ENCODE results near the gene SLC41A3.

SLC41A3 gene

DNA sequence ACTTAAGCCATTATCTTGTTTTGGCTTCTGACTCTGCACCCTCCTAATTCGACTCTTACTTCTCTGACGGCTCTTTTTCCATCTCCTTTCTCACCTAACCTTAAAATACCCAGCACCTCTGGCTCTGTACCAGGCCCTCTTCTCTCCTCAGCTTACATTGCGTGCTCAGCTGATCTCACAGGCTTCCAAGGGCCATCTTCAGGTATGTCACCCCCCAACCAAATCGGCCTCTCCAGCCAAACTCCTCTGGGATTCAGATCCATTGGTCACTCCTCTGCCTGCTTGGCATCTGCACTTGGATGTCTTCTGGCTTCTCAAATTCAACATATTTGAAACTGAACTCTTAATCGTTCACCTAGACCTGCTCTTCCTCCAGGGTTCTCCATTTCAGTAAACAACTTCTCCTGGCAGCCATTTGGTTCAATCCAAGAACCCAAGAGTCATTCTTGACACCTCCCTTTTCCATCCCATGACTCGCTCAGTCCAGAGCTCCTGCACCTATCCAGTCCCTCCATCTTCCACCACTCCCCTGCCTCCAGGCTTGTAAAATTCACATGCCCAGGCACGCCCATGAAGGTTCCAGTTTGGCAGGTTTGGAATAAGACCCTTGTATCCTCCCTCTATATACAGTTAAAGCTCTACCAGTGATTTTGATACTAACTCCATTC is 35.2 kb upstream of the SLC41A3 start:
- DNase-seq = no peak

- DNase-seq = no peak
Observed at GRCh38 chr3:126118591-126118990, 34.7 kb upstream of the SLC41A3 start.

DNA sequence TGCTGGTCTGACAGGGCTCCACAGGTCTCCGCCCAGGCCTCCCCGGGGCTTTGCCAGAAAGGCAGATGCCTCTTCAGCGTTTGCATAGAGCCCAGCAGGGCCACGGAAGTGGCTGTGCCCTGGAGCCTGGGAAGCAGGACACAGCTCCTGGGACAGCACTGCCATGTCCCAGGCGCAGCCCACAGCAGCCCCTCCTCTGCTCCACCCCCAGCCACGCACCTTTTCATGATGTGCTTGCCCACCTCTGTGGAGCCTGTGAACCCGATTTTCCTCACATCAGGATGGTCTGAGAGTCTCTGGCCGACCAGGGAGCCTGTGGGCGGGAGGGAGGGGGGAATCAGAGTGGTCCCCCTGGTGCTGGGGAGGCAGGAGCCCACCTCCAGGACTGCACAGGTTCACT is 33.9 kb upstream of the SLC41A3 start:
- no peak for DNase-seq

DNA sequence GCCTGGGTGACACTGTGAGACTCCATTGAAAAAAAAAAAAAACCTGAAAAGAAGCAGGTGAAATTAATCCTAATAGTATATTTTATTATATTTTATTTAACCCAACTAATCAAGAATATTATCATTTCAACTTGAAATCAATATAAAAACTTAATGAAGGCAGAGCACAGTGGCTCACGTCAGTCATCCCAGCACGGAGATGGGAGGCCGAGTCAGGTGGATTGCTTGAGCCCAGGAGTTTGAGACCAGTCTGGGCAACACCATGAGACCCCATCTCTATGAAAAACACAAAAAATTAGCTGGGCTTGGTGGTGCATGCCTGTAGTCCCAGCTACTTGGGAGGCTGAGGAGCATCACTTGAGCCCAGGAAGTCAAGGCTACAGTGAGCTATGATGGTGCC is 33.3 kb upstream of the SLC41A3 start:
- DNase-seq = no peak

- no peak for DNase-seq
Observed at GRCh38 chr3:126116526-126116925, 32.6 kb upstream of the SLC41A3 start.

- DNase-seq = no peak
Observed at GRCh38 chr3:126114443-126115386, 30.8 kb upstream of the SLC41A3 start.

- no peak for DNase-seq
Observed at GRCh38 chr3:126113733-126114442, 30.0 kb upstream of the SLC41A3 start.

GRCh38 chr3:126113238-126113555 is 29.3 kb upstream of the SLC41A3 start:
- DNase-seq = no peak

DNA sequence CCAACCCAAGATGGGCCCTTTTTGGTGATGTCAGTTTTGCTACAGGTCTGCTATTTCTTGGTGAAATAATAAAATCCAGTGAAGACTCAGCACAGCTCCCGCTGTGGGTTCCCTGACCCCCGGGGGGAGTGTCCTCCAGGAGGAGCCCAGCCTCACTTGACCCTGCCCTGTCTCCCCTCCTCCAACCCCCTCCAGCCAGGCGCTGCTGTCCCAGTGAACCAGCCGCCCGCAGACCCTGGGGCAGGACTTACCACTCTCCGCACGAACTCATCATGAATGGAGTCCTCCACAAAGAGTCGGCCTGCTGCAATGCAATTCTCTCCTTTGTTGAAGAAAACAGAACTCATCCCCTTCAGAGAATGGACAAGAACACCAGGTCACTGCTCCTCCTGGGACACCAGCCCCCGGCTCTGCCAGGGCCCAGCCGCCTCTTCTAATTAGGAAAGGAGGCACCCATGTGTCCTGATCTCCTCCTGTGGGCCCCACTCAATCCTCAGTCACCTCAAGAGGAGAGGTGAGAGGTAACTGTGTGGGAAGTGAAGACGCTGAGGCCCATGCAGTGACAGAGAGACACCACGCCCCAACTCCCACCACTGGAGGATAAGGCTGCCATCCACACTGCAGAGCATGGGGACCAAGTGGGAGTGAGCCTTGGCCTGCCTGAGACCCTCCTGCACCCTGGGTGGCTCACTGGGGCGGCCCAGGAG is 28.8 kb upstream of the SLC41A3 start:
- DNase-seq = no peak

DNA sequence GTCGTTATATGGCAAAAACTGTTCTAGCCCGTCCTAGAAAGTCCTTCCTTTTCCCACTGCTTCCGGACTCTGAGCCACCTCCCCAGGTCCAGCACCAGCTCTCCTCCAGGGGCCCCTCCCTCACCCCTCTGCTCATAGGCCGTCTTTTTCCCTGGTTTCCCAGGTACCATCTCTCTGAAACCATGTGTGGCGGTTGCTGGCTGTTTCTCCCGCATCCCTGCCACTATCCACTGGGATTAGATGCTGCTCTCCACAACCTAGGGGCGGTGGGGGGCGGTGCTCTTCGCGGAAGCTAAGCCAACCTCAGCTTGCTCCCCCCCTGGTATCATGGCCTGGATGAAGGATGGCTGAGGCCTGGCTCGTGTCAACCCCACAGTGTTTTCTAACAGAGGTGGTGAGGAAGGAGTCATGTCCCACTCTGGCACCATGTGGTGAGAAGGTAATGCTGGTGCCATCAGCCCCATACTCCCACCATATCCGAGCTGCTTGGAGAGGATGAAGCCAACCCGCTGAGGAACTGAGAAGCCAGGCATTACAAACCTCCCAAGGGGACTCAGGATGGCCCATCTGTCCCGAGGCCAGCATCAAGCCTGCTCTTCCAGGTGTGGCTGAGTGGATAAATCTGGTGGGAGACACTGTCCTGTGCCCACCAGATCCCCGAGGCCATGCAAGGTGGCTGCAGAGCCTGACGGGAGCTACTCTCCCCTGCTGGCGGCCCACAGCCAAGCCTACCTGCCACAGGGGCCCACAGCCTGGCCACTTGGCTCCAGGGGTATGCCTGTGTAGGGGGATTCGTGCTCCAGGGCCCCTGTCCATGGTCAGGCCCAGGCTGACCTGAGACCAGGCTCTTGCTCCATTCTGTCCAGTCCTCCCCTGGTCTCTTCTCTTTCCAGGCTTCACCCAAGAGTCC is 27.9 kb upstream of the SLC41A3 start:
- no peak for DNase-seq

- DNase-seq = no peak
Observed at GRCh38 chr3:126111126-126111551, 27.2 kb upstream of the SLC41A3 start.

GRCh38 chr3:126110431-126111125 is 26.7 kb upstream of the SLC41A3 start:
- DNase-seq = no peak

- DNase-seq = no peak
Observed at GRCh38 chr3:126109880-126110235, 25.9 kb upstream of the SLC41A3 start.

DNA sequence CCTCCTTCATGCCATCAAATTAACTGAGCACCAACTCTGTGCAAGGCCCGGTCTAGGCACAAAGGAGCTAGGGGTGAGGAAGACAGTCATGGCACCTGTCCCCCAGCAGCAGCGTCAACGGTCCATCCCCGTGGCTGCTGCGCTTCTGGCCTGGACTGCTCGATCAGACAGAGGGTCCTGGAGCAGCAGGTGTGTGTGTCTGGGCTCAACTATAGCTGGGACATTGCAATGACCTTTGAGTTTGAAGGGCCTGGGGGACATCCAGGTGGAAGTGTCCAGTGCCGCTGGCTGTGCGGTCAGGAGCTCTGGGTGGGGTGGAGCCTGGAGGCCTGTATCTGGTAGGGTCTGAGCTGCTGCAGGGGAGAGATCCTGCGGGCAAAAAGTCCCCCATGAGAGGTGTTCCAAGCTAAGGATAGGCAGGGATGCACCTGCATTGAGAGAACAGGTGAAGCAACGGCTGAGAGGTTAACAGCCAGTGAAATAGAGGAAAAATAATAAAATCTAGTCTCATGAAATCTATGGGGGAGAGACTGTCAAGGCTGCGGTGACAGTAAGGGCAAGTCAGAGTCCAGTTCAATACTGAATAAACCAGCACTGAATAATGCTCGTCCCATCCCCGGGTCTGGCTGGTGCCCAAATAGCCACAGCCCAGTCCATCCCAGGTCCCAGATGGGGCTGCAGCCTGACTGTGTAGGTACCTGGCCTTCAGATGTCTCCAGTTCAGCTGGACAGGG is 25.4 kb upstream of the SLC41A3 start:
- DNase-seq = no peak

GRCh38 chr3:126108676-126109050 is 24.7 kb upstream of the SLC41A3 start:
- DNase-seq = no peak

DNA sequence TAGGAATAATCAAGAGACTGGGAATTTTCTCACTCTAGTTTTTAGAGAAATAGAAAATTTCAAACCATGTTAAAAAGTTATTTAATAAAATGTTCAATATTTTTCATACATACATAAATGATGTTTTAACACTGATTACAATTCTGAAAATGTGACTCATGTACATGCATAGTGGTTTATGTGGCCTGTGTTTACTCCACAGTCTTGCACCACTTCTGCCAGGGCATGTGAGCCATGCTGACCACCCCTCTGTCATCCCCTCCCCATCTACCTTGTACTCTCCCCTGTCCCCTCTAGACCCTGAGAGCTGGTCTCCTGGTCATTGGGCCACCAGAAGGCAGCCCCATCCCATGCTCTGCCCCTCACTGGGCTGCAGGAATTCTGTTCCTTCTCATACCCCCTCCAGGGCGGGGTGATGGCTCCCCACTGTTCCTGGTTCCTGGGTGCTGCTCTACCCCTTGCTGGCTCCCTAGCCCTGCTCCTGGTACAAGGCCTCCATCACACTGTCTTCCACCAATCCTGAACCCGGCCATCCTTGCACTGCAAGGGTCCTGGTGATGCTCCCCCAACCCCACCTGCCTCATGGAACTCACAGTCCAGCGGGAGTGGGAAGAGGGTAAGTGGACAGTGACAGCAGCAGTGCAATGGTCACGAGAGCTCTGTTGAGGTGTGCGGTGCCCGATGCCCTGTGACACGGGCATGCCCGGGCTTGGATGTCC is 24.2 kb upstream of the SLC41A3 start:
- DNase-seq = no peak

GRCh38 chr3:126107203-126107939 is 23.4 kb upstream of the SLC41A3 start:
- no peak for DNase-seq

DNA sequence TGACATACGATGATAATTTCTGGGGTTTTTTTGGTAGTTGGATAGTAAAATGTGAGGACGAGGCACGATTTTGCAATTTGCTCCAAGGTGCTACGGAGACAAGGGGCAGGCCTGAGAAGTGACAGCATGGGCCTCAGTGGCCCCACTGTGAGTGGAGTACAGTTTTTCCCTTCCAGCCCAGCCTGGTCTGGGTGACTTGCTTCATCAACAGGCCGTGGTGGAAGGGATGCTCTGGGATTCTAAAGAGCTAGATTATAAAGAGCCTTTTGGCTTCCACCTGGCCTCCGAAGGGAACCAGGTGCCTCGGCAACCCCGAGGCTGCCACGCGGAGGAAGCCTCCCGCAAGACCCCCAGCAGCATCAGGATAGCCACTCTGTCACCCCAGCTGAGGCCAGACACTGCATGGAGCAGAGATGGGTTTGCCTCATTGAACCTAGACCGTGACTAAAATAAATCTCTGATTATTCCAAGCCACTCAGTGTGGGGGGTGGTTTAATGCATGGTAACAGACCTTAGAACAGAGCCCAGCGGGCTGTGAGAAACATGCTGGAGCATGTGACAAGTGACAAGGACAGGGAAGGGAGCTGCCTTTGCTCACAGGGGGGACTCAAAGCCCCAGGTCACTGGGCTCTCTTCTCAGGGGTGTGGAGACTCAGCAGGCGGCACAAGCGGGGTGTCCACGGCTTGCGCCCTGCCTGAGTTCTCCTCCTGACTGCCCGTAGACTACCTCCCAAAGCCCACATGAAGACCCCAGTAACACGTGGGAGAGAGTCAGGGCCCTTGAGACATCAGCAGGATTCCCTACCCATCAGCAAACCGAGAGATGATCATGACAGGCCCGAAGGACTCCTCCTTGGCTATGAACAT is 22.6 kb upstream of the SLC41A3 start:
- DNase-seq = no peak

Data from CD4-positive, alpha-beta T cell treated with Interleukin-1 beta for 1 hour (primary cell).